Lower leg skin (tissue), 3 donors: ENCODE measurements around the gene POLK.

ENCODE experiments used
- CTCF ChIP-seq, 3 donors: fragments of 450-650 bp; IDR thresholded peaks; one replicate each; pipeline ENCODE4 v1.5.1; 2016; ENCODE audit warnings: antibody characterized with exemption in 3 of 3, mild to moderate bottlenecking in 3 of 3, moderate library complexity in 2 of 3
- POLR2A ChIP-seq, 2 donors: fragments of 450-650 bp; IDR thresholded peaks; one replicate each; pipeline ENCODE4 v1.6.1; 2016 to 2017; ENCODE audit warnings: antibody characterized with exemption in 2 of 2, mild to moderate bottlenecking in 1 of 2, moderate library complexity in 1 of 2

GRCh38 chr5:75616371-75616881 lies 104.7 kb downstream of the POLK start:
- TF ChIP-seq POLR2A (IDR thresholded peaks at IDR 0.05) (no peak), CTCF (IDR thresholded peaks at IDR 0.05) (no peak)
